Measurements from ENCODE around the gene PLEKHG5.
"Not testable (repeated sequence)": the region's sequence is repeated elsewhere in the genome, so short reads cannot be mapped to it uniquely, and the experiment has no call there.

Gene PLEKHG5

DNA sequence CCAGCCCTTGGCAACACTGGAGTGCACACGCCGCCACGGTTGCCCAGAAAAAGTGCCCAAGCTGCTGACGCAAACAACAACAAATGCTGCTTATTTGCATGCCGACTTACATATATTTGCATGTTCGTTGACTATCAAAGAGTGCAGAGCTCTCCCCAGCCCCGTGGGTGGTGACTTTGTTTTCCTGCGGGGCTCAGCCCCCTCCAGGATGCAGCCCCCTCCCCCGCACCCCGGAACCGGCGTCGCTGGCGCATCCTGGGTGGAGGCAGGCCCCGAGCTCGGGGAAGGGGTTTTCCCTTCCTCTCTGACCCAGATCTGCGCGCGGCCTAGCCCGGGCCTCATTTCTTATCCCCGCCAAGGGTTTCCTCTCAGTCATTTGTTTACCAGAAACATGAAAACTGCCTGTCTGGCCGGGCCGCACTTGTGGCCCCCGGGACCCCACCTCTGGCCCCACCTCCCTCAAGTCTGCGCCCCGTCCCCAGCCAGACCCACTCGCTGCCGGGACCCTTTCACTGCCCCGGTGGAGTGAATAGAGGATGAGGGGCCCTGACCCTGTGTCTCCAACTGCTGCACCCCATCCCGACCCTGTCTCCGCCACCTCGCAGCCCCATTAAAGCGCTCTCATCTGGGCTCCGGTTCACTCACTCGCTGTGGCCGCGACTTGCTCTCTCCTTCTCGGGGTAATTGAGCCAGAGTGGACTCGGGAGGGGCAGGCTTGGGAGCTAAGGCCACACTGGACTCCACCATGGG, 31.0 kb downstream of the PLEKHG5 start:
- DNase-seq (ENCODE audit: low spot score) (no peak), ATAC-seq (ENCODE audit: low read depth) (no peak)
- H3K27me3 ChIP-seq (ENCODE audit: insufficient read depth, poor library complexity, severe bottlenecking), result no peaks in the 10 kb centered on the region
- no peak overlapping the region for H3K4me3 ChIP-seq (ENCODE audit: severe bottlenecking)
- H3K27ac ChIP-seq (ENCODE audit: poor library complexity, severe bottlenecking), result no peak overlapping the region
- no peak for TF ChIP-seq CTCF (IDR thresholded peaks at IDR 0.05; ENCODE audit: poor library complexity, severe bottlenecking)
- no peaks in the 10 kb centered on the region for H3K9me3 ChIP-seq (ENCODE audit: severe bottlenecking)
- no peaks in the 10 kb centered on the region for H3K4me1 ChIP-seq (ENCODE audit: insufficient read depth, poor library complexity, severe bottlenecking)
- H3K36me3 ChIP-seq (ENCODE audit: low read depth), result peaks cover 18% of the 10 kb centered on the region

GRCh38 chr1:6459850-6460265, 31.6 kb downstream of the PLEKHG5 start:
- Histone ChIP-seq H3K27me3 (ENCODE audit: insufficient read depth, poor library complexity, severe bottlenecking) (no peaks in the 10 kb centered on the region), H3K4me3 (ENCODE audit: severe bottlenecking) (no peak overlapping the region), H3K9me3 (ENCODE audit: severe bottlenecking) (no peaks in the 10 kb centered on the region), H3K4me1 (ENCODE audit: insufficient read depth, poor library complexity, severe bottlenecking) (no peaks in the 10 kb centered on the region), H3K27ac (ENCODE audit: poor library complexity, severe bottlenecking) (no peak overlapping the region), H3K36me3 (ENCODE audit: low read depth) (peaks cover 18% of the 10 kb centered on the region)
- TF ChIP-seq CTCF (IDR thresholded peaks at IDR 0.05; ENCODE audit: poor library complexity, severe bottlenecking), result no peak
- no peak for DNase-seq (ENCODE audit: low spot score)
- 0 out of 3 replicates have a peak, but pooled peaks have one; percentile 4 for ATAC-seq (ENCODE audit: low read depth)

DNA sequence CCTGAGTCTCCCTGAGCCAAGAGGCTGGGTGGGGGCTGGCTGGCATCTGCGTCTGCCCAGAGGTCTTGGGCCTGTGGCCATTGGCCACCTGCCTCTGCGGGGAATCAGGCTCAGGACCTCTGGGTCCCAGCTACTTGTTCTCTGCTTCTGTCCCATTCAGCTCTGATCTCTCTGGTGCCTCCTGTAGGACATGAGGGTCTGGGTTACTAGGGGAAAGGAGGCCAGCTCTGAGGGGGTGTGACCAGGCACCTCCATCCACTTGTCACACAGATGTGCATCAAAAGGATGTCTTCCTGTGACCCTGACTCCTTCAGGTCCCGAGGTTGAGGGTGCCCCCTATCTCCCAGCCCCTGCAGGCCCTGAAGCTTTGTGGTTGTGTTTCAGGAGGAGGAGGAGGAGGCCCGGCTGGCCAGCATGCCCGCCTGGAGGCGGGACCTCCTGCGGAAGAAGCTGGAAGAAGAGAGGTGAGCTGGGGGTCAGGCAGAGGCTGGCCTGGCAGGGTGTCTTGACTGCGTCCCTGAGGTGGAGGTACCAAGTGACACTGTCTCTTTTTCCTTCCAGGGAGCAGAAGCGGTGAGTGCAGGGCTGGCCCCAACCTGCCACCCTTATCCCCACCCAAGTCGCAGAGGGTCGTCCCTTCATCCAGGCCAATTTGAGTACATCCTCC, 34.5 kb downstream of the PLEKHG5 start:
- ATAC-seq (ENCODE audit: low read depth), result no peak
- H3K9me3 ChIP-seq (ENCODE audit: severe bottlenecking), result no peaks in the 10 kb centered on the region
- H3K27me3 ChIP-seq (ENCODE audit: insufficient read depth, poor library complexity, severe bottlenecking), result peaks cover 5% of the 10 kb centered on the region
- no peaks in the 10 kb centered on the region for H3K4me1 ChIP-seq (ENCODE audit: insufficient read depth, poor library complexity, severe bottlenecking)
- DNase-seq (ENCODE audit: low spot score), result no peak
- no peak overlapping the region for H3K4me3 ChIP-seq (ENCODE audit: severe bottlenecking)
- H3K36me3 ChIP-seq (ENCODE audit: low read depth), result 0 out of 2 replicates have a peak, but pooled peaks cover 5% of the 10 kb centered on the region
- TF ChIP-seq CTCF (IDR thresholded peaks at IDR 0.05; ENCODE audit: poor library complexity, severe bottlenecking), result no peak
- no peak overlapping the region for H3K27ac ChIP-seq (ENCODE audit: poor library complexity, severe bottlenecking)

DNA sequence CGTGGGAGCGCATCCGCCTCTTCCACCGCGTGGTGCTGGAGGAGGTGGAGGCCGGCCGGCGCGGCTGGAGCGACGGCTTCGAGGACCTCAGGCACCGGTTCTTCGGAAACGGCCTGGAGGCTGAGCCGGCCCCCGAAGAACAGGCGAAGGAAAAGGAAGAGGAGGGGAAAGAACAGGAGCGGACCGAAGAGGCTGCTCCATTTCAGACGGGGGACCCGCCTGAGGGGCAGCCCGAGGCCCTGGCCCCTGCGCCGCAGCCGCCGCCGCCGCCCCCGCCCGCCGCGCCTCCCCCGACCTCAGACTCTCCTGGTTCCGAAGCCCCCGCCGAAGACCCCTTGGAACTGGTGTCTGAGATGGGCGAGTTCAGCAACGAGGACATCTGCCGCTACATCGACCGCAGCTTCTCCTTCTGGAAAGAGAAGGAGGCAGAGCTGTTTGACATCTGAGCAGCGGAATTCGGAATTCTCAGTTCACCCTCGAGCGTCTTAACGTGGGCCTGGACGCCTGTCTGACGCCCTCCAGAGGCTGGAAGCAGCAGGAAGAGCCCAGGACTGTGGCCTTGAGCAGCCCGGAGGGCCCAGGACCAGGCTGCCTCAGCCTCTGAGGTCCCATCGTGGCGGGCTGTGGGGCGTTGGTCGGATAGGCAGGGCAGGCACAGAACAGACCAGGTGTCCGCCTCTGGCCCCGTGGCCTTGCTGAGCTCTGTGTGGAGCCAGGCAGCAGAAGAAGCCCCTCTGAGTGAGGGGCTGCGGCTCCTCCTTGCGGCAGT, 35.5 kb downstream of the PLEKHG5 start:
- H3K36me3 ChIP-seq (ENCODE audit: low read depth); ATAC-seq (ENCODE audit: low read depth); H3K4me1 ChIP-seq (ENCODE audit: insufficient read depth, poor library complexity, severe bottlenecking); H3K4me3 ChIP-seq (ENCODE audit: severe bottlenecking); H3K9me3 ChIP-seq (ENCODE audit: severe bottlenecking); DNase-seq (ENCODE audit: low spot score); H3K27me3 ChIP-seq (ENCODE audit: insufficient read depth, poor library complexity, severe bottlenecking); H3K27ac ChIP-seq (ENCODE audit: poor library complexity, severe bottlenecking): not testable (repeated sequence)

Data from RWPE2 (cell line).